HG03457 (cell line): ENCODE results near the gene AHRR.
"Not testable (repeated sequence)": the region's sequence is repeated elsewhere in the genome, so short reads cannot be mapped to it uniquely, and the experiment has no call there.

ENCODE experiments used
- ATAC-seq: cut with Tn5 transposase; IDR thresholded peaks from one replicate; pipeline ENCODE4 v1.9.1; 2021; ENCODE audit warnings: moderate number of reproducible peaks; ENCODE audit not compliant: unreplicated experiment

AHRR gene

GRCh38 chr5:483011-483410 is 161.5 kb downstream of the AHRR start:
- ATAC-seq = no peak

DNA sequence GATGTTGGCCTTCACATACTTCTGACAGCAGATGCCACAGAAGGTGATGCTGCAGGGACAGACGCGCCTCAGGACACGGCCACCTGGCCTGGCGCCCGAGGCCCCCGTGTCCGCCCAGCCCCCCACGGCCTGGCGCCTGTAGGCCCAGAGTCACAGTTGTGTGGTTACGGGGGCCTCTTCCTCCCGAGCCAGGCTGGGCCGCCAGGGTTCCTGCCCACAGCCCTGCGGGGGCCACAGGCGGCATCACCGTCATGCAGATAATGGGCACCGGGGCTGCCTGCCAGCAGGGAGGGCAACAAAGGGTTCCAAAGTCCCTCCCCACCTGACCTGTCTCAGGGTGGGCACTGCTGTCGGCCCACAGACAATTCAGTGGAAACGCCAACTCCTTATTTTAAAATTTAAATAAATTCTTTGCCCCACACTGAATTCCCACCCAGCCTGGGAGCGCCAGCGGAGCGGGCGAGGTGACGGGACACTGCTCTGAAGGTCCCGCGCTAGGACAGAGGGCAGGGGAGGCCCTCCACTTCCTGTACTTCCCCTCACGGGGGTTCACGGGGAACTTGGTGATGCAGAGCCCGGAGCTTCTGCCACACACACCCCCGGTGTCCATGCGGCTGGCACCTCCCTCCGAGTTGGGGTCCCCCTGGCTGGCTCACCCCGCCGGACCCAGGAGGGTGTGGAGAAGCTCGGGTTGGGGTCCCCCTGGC is 162.1 kb downstream of the AHRR start:
- no peak for ATAC-seq

GRCh38 chr5:484556-484955 is 163.0 kb downstream of the AHRR start:
- no peak for ATAC-seq

GRCh38 chr5:485113-485945 is 163.8 kb downstream of the AHRR start:
- no peak for ATAC-seq

- ATAC-seq = no peak
Observed at GRCh38 chr5:485946-486491, 164.5 kb downstream of the AHRR start.

DNA sequence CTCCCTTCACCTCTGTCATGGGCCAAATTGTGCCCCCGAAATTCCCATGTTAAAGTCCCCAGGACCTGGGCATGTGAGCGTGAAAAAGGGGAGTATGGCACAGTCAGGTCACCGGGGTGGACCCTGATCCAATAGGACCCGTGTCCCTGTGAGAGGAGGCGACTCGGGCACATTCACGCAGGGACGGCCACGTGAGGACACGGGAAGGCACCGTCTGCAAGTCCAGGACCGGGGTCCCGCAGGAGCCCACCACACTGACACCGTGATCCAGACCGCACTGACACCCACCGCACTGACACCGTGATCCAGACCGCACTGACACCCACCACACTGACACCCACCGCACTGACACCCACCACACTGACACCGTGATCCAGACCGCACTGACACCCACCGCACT is 165.1 kb downstream of the AHRR start:
- not testable (repeated sequence) for ATAC-seq
